ENCODE measurements around the gene NOMO2.
"Not testable (repeated sequence)": the region's sequence is repeated elsewhere in the genome, so short reads cannot be mapped to it uniquely, and the experiment has no call there.

DNA sequence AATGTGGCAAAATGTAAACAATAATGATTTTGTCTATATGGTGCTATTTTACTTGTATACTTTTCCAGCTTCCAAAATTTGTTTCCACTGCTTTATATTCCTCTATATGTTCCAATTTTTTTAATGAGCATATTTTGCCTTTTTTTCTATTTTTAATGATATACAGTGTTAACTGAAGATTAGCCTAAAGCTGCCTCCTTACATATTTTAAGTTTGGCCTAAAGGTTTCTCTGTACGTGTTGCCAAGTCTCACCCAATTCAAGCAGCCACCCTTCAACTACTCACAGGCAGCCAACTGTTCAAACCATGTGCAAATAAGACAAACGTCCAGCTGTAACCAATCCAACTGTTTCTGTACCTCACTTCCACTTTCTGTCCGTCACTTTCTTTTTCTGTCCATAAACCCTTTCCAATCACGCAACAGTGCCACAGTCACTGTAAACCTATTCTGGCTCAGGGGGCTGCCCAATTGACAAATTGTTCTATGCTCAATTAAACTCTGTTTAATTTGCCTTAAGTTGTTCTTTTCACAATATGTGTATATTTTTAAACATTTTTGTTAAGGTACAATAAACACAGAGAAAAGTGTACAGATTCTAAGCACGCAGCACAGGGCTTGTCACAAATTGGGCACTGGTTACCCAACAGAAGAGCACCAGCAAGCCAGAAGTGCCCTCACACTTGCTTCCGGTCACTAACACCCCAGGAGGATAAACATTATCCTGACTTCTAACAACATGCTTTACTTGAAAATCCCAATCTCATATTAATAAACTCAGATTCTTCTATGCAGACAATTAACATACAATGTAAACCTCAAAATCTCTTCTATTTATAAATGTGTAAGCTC, 17.4 kb downstream of the NOMO2 start:
- TF ChIP-seq, protein P1, sequence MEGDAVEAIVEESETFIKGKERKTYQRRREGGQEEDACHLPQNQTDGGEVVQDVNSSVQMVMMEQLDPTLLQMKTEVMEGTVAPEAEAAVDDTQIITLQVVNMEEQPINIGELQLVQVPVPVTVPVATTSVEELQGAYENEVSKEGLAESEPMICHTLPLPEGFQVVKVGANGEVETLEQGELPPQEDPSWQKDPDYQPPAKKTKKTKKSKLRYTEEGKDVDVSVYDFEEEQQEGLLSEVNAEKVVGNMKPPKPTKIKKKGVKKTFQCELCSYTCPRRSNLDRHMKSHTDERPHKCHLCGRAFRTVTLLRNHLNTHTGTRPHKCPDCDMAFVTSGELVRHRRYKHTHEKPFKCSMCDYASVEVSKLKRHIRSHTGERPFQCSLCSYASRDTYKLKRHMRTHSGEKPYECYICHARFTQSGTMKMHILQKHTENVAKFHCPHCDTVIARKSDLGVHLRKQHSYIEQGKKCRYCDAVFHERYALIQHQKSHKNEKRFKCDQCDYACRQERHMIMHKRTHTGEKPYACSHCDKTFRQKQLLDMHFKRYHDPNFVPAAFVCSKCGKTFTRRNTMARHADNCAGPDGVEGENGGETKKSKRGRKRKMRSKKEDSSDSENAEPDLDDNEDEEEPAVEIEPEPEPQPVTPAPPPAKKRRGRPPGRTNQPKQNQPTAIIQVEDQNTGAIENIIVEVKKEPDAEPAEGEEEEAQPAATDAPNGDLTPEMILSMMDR (IDR thresholded peaks at IDR 0.05) = not testable (repeated sequence)
- TF ChIP-seq POLR2A (IDR thresholded peaks at IDR 0.05) = not testable (repeated sequence)

Measured in heart left ventricle (tissue), 13 donors.